Smooth muscle cell (in vitro differentiated cells): ENCODE measurements around the gene PML. TPM values are rescaled to one million over a fixed set of nuclear protein-coding genes. Genes with fewer than 3 reads are reported as not detected.

Source experiments
- DNase-seq: peaks from one replicate; lab custom pipeline; 2025; ENCODE audit not compliant: unreplicated experiment; lab: John Stamatoyannopoulos, UW
- H2AFZ ChIP-seq: fragments of 200-600 bp; sonication (generic); 2 replicates; pipeline ENCODE4 v1.6.0; 2016; ENCODE audit warnings: antibody characterized with exemption, low read depth, mild to moderate bottlenecking
- H3F3A ChIP-seq: fragments of 200-600 bp; sonication (generic); 2 replicates; pipeline ENCODE4 v1.6.0; 2017; ENCODE audit warnings: antibody characterized with exemption, low read depth
- H3K27ac ChIP-seq: fragments of 200-600 bp; sonication (generic); 2 replicates; pipeline ENCODE4 v1.5.1; 2016; ENCODE audit warnings: low read depth, mild to moderate bottlenecking
- H3K27me3 ChIP-seq: fragments of 200-600 bp; sonication (generic); 2 replicates; pipeline ENCODE4 v1.6.1; 2016; ENCODE audit warnings: low read depth, mild to moderate bottlenecking
- H3K36me3 ChIP-seq: fragments of 200-600 bp; sonication (generic); 2 replicates; pipeline ENCODE4 v1.5.1; 2016; ENCODE audit warnings: low read depth
- H3K4me1 ChIP-seq: fragments of 200-600 bp; sonication (generic); 2 replicates; pipeline ENCODE4 v1.5.1; 2016; ENCODE audit warnings: low read depth
- H3K4me2 ChIP-seq: fragments of 200-600 bp; sonication (generic); 2 replicates; pipeline ENCODE4 v1.6.0; 2016; ENCODE audit warnings: mild to moderate bottlenecking
- H3K4me3 ChIP-seq: fragments of 200-600 bp; sonication (generic); 2 replicates; pipeline ENCODE4 v1.5.1; 2016; ENCODE audit warnings: mild to moderate bottlenecking
- H3K79me2 ChIP-seq: fragments of 200-600 bp; sonication (generic); 2 replicates; pipeline ENCODE4 v1.6.0; 2016; ENCODE audit warnings: low read depth, mild to moderate bottlenecking
- H3K9ac ChIP-seq: fragments of 200-600 bp; sonication (generic); 2 replicates; pipeline ENCODE4 v1.6.0; 2016; ENCODE audit warnings: low read depth
- H3K9me3 ChIP-seq: fragments of 200-600 bp; sonication (generic); replicated peaks from 2 replicates; pipeline ENCODE4 v1.5.1; 2016; ENCODE audit warnings: low read depth
- H4K20me1 ChIP-seq: fragments of 200-600 bp; sonication (generic); 2 replicates; pipeline ENCODE4 v1.6.0; 2016; ENCODE audit warnings: low read depth
- WGBS: methylation state at CpG from one replicate; pipeline ENCODE4 v1.1.7; 2016; ENCODE audit warnings: low lambda C conversion rate; 5-methylcytosine and 5-hydroxymethylcytosine counted together
- polyA plus RNA-seq: library from polyadenylated mRNA; unstranded; fragments of >200 nt; fragmentation: Nextera tagmentation; extraction: Ambion mirVana; gene quantifications from 2 replicates; pipeline ENCODE4 v1.2.1, GENCODE V29; 2016
- total RNA-seq: library from RNA; depleted of rRNA; stranded (reverse); fragments of >200 nt; gene quantifications from 2 replicates; pipeline ENCODE4 v1.2.3, GENCODE V29; 2014
- TF ChIP-seq, protein P1 (sequence below): fragments of 200-600 bp; sonication (generic); IDR thresholded peaks from 2 replicates; pipeline ENCODE4 v1.5.1; 2017; ENCODE audit warnings: borderline replicate concordance, mild to moderate bottlenecking, antibody characterized with exemption; ENCODE audit not compliant: insufficient read depth, poor library complexity, severe bottlenecking

The PML gene, protein sequence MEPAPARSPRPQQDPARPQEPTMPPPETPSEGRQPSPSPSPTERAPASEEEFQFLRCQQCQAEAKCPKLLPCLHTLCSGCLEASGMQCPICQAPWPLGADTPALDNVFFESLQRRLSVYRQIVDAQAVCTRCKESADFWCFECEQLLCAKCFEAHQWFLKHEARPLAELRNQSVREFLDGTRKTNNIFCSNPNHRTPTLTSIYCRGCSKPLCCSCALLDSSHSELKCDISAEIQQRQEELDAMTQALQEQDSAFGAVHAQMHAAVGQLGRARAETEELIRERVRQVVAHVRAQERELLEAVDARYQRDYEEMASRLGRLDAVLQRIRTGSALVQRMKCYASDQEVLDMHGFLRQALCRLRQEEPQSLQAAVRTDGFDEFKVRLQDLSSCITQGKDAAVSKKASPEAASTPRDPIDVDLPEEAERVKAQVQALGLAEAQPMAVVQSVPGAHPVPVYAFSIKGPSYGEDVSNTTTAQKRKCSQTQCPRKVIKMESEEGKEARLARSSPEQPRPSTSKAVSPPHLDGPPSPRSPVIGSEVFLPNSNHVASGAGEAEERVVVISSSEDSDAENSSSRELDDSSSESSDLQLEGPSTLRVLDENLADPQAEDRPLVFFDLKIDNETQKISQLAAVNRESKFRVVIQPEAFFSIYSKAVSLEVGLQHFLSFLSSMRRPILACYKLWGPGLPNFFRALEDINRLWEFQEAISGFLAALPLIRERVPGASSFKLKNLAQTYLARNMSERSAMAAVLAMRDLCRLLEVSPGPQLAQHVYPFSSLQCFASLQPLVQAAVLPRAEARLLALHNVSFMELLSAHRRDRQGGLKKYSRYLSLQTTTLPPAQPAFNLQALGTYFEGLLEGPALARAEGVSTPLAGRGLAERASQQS
- total RNA-seq, result 21.6 and 34.1 TPM in 2 replicates
- 33.7 and 39.4 TPM in 2 replicates for polyA plus RNA-seq

DNA sequence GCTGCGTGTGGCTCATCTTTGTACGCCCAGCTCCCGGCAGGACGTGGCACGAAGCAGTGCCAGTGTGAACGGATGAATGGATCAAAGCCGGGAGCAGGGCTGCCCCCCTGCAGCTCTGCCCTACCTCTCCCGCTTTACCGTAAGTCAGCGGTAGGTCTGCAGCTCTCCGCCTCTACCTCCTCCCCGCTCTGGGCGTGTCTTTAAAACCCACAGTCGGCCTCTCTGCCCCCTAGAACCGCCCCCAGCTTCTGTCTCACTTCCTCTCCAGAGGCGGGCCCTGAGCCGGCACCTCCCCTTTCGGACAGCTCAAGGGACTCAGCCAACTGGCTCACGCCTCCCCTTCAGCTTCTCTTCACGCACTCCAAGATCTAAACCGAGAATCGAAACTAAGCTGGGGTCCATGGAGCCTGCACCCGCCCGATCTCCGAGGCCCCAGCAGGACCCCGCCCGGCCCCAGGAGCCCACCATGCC is at the start of gene PML:
Gene PML, plus strand, starts transcription at position 304 of the 471 bp plus-strand sequence. Its CDS starts 97 bp downstream, at position 401.
- TF ChIP-seq, protein P1, sequence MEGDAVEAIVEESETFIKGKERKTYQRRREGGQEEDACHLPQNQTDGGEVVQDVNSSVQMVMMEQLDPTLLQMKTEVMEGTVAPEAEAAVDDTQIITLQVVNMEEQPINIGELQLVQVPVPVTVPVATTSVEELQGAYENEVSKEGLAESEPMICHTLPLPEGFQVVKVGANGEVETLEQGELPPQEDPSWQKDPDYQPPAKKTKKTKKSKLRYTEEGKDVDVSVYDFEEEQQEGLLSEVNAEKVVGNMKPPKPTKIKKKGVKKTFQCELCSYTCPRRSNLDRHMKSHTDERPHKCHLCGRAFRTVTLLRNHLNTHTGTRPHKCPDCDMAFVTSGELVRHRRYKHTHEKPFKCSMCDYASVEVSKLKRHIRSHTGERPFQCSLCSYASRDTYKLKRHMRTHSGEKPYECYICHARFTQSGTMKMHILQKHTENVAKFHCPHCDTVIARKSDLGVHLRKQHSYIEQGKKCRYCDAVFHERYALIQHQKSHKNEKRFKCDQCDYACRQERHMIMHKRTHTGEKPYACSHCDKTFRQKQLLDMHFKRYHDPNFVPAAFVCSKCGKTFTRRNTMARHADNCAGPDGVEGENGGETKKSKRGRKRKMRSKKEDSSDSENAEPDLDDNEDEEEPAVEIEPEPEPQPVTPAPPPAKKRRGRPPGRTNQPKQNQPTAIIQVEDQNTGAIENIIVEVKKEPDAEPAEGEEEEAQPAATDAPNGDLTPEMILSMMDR, result no peak
- H3K36me3 ChIP-seq, result peaks cover 4% of the 10 kb centered on the region
- H3K9ac ChIP-seq, result peak within 1 kb of the TSS; percentile 87
- H3K9me3 ChIP-seq, result no peaks in the 10 kb centered on the region
- H2AFZ ChIP-seq, result peak within 1 kb of the TSS; percentile 91
- no peaks in the 10 kb centered on the region for H3F3A ChIP-seq
- peak within 1 kb of the TSS; percentile 100 for H3K4me2 ChIP-seq
- peaks cover 20% of the 10 kb centered on the region for H3K4me1 ChIP-seq
- H3K27ac ChIP-seq, result peak within 1 kb of the TSS; percentile 66
- H4K20me1 ChIP-seq, result peaks cover 41% of the 10 kb centered on the region
- H3K4me3 ChIP-seq, result peak within 1 kb of the TSS; percentile 100
- DNase-seq, result peak; percentile 66
- H3K27me3 ChIP-seq, result no peaks in the 10 kb centered on the region
- H3K79me2 ChIP-seq, result peaks cover 52% of the 10 kb centered on the region
- under 1% methylated on average over 27 of the region's 27 CpGs for WGBS

DNA sequence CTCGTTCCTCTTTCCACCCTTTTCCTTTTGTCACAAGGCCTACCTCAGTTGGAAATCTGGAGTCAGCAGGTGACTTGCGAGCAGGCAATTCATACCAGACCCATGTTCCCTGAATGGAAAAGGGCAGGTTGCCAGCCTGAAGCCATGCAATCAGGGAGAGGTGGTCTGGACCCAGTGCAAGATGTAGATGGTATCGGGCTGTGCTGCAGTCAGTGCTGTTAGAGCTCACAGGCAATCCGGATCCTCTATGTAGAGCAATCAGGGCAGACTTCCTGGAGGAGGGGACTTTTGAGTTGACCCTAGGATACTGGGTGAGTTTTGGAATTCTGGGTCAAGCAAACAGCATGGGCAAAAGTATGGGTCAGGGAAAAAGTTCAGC is 49.4 kb upstream of the PML start:
- peak overlapping the region; percentile 65 for H3K9ac ChIP-seq
- H2AFZ ChIP-seq, result no peak overlapping the region
- no peaks in the 10 kb centered on the region for H3K27me3 ChIP-seq
- no peaks in the 10 kb centered on the region for H4K20me1 ChIP-seq
- peaks cover 49% of the 10 kb centered on the region for H3F3A ChIP-seq
- TF ChIP-seq, protein P1, result no peak
- H3K9me3 ChIP-seq, result no peaks in the 10 kb centered on the region
- H3K4me3 ChIP-seq, result no peak overlapping the region
- H3K4me1 ChIP-seq, result peaks cover 24% of the 10 kb centered on the region
- DNase-seq, result no peak
- H3K27ac ChIP-seq, result peak overlapping the region; percentile 96
- H3K4me2 ChIP-seq, result peak overlapping the region; percentile 57
- no peaks in the 10 kb centered on the region for H3K79me2 ChIP-seq
- 77% methylated on average over 4 of the region's 4 CpGs for WGBS
- H3K36me3 ChIP-seq, result no peaks in the 10 kb centered on the region

DNA sequence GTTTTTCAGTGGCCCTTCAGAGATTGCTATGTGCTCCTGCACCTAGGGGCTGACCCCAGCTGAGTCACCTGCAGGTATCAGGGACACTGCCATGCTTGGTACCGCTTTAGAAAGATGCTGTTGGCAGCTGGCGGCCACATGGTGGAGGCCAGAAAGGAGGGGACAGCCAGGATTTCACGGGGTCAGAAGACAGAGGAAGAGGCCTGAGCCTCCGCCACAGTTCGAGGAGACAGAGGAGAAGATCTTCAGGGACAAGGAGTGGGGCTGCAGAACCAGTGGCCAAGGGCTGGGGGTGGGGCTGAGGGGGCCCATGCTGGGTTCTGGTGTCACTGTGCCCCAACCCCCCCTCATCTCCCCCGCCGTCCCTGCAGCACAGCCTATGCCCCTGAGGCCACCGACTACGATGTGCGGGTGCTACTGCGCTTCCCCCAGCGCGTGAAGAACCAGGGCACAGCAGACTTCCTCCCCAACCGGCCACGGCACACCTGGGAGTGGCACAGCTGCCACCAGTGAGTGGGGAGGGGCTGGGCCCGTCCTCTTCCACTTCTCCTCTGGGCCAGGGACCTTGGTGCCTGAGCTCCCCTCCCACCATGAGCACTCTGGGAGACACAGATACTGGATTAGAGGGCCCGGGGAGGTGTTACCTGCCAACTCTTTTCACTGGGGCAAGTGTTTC is 48.3 kb upstream of the PML start:
- peaks cover 40% of the 10 kb centered on the region for H3F3A ChIP-seq
- H3K9ac ChIP-seq, result no peak overlapping the region
- peak overlapping the region; percentile 96 for H3K27ac ChIP-seq
- TF ChIP-seq, protein P1, result no peak
- H3K4me1 ChIP-seq, result peaks cover 20% of the 10 kb centered on the region
- no peaks in the 10 kb centered on the region for H4K20me1 ChIP-seq
- H3K27me3 ChIP-seq, result no peaks in the 10 kb centered on the region
- no peaks in the 10 kb centered on the region for H3K36me3 ChIP-seq
- 91% methylated on average over 11 of the region's 17 CpGs for WGBS
- H3K79me2 ChIP-seq, result no peaks in the 10 kb centered on the region
- DNase-seq, result no peak
- no peak overlapping the region for H3K4me2 ChIP-seq
- no peaks in the 10 kb centered on the region for H3K9me3 ChIP-seq
- no peak overlapping the region for H3K4me3 ChIP-seq
- H2AFZ ChIP-seq, result no peak overlapping the region
